ENCODE measurements around the gene STAG3.
"Not testable (repeated sequence)": the region's sequence is repeated elsewhere in the genome, so short reads cannot be mapped to it uniquely, and the experiment has no call there.

STAG3 gene

DNA sequence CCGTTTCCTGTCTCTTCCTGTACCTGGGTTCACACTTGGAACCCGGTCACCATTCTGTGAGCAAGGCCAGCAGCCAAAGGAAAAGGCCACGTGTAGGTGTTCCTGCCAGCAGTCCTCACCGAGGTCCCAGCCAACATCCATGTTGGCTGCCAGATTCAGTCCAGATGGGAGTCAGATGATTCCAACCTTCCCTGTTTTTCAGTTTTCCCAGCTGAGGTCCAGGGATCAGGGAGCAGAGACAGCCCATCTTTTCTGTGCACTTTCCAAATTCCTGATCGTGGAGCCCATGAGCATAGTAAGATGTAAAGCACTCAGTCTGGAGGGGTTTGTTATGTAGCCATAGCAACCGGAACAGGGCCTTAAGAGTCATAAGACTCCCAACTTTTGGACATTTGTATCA is 38.2 kb downstream of the STAG3 start:
- H3K4me2 ChIP-seq (ENCODE audit: low read length): no peak overlapping the region
- H3K79me2 ChIP-seq (ENCODE audit: low read length): no peaks in the 10 kb centered on the region
- H3K9me3 ChIP-seq (ENCODE audit: insufficient read depth, low read length): no peaks in the 10 kb centered on the region
- H2AFZ ChIP-seq (ENCODE audit: low read depth, low read length): no peak overlapping the region
- TF ChIP-seq, protein P1, sequence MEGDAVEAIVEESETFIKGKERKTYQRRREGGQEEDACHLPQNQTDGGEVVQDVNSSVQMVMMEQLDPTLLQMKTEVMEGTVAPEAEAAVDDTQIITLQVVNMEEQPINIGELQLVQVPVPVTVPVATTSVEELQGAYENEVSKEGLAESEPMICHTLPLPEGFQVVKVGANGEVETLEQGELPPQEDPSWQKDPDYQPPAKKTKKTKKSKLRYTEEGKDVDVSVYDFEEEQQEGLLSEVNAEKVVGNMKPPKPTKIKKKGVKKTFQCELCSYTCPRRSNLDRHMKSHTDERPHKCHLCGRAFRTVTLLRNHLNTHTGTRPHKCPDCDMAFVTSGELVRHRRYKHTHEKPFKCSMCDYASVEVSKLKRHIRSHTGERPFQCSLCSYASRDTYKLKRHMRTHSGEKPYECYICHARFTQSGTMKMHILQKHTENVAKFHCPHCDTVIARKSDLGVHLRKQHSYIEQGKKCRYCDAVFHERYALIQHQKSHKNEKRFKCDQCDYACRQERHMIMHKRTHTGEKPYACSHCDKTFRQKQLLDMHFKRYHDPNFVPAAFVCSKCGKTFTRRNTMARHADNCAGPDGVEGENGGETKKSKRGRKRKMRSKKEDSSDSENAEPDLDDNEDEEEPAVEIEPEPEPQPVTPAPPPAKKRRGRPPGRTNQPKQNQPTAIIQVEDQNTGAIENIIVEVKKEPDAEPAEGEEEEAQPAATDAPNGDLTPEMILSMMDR (IDR thresholded peaks at IDR 0.05; ENCODE audit: low read depth, low read length): no peak
- no peak for TF ChIP-seq EZH2phosphoT487 (IDR thresholded peaks at IDR 0.05; ENCODE audit: low read depth)
- H3K4me1 ChIP-seq (ENCODE audit: low read length): peaks cover 23% of the 10 kb centered on the region
- H3K36me3 ChIP-seq (replicated peaks; ENCODE audit: low read depth, low read length): no peaks in the 10 kb centered on the region
- no peaks in the 10 kb centered on the region for H3K27me3 ChIP-seq (ENCODE audit: low read depth, low read length)
- H3K27ac ChIP-seq (ENCODE audit: low read length): no peak overlapping the region
- no peak overlapping the region for H3K9ac ChIP-seq (ENCODE audit: low read length)
- no peak overlapping the region for H3K4me3 ChIP-seq (ENCODE audit: low read length)
- no peaks in the 10 kb centered on the region for H4K20me1 ChIP-seq (ENCODE audit: insufficient read depth, low read length)

DNA sequence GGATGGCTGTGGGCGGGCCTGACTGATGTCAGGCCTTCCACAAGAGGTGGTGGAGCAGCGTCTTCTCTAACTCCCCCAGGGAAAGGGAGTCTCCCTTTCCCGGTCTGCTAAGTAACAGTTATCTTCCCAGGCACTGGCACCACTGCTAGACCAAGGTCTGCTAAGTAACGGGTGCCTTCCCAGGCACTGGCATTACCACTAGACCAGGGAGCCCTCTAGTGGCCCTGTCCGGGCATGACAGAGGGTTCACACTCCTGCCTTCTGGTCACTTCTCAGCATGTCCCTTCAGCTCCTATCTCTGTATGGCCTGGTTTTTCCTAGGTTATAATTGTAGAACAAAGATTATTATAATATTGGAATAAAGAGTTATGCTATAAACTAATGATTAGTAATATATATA is 40.2 kb downstream of the STAG3 start:
- Histone ChIP-seq H3K27ac (ENCODE audit: low read length) (peak overlapping the region; percentile 82), H3K4me1 (ENCODE audit: low read length) (peaks cover 27% of the 10 kb centered on the region), H3K4me3 (ENCODE audit: low read length) (peak overlapping the region; percentile 69; the same call in 1 of the 2 replicates)
- not testable (repeated sequence) for H3K4me2 ChIP-seq (ENCODE audit: low read length); H4K20me1 ChIP-seq (ENCODE audit: insufficient read depth, low read length); H3K9ac ChIP-seq (ENCODE audit: low read length); H3K9me3 ChIP-seq (ENCODE audit: insufficient read depth, low read length); H3K36me3 ChIP-seq (replicated peaks; ENCODE audit: low read depth, low read length); H3K79me2 ChIP-seq (ENCODE audit: low read length); H2AFZ ChIP-seq (ENCODE audit: low read depth, low read length); H3K27me3 ChIP-seq (ENCODE audit: low read depth, low read length)

DNA sequence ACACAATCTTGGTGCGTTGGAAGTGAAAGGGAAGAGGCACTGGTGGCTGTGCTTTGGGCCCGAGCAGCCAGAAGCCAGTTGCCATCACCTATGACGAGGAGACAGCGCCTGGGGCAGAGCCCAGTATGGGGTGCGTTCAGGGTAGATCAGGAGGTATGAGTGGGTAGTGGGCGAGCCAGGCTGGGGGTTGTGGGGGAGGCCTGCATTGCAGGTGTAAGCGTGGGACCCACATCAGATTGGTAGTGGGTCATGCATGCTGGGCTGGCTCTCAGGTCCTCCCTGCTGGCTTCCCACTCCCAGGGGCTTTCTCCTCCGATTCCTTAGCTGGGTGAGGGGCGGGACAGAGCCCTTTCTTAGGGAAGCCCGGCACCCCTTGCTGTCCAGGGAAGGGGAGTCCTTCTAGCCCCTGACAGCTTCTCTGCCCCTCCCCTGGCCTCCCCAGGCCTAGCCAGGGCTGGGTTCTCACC is 41.6 kb downstream of the STAG3 start:
- H3K36me3 ChIP-seq (replicated peaks; ENCODE audit: low read depth, low read length): no peaks in the 10 kb centered on the region
- no peak overlapping the region for H2AFZ ChIP-seq (ENCODE audit: low read depth, low read length)
- H3K9ac ChIP-seq (ENCODE audit: low read length): no peak overlapping the region
- H3K9me3 ChIP-seq (ENCODE audit: insufficient read depth, low read length): no peaks in the 10 kb centered on the region
- H3K4me1 ChIP-seq (ENCODE audit: low read length): peaks cover 27% of the 10 kb centered on the region
- no peaks in the 10 kb centered on the region for H3K27me3 ChIP-seq (ENCODE audit: low read depth, low read length)
- no peaks in the 10 kb centered on the region for H4K20me1 ChIP-seq (ENCODE audit: insufficient read depth, low read length)
- no peak overlapping the region for H3K4me2 ChIP-seq (ENCODE audit: low read length)
- TF ChIP-seq EZH2phosphoT487 (IDR thresholded peaks at IDR 0.05; ENCODE audit: low read depth): no peak
- TF ChIP-seq, protein P1 (IDR thresholded peaks at IDR 0.05; ENCODE audit: low read depth, low read length): no peak
- H3K27ac ChIP-seq (ENCODE audit: low read length): no peak overlapping the region
- no peaks in the 10 kb centered on the region for H3K79me2 ChIP-seq (ENCODE audit: low read length)
- no peak overlapping the region for H3K4me3 ChIP-seq (ENCODE audit: low read length)

DNA sequence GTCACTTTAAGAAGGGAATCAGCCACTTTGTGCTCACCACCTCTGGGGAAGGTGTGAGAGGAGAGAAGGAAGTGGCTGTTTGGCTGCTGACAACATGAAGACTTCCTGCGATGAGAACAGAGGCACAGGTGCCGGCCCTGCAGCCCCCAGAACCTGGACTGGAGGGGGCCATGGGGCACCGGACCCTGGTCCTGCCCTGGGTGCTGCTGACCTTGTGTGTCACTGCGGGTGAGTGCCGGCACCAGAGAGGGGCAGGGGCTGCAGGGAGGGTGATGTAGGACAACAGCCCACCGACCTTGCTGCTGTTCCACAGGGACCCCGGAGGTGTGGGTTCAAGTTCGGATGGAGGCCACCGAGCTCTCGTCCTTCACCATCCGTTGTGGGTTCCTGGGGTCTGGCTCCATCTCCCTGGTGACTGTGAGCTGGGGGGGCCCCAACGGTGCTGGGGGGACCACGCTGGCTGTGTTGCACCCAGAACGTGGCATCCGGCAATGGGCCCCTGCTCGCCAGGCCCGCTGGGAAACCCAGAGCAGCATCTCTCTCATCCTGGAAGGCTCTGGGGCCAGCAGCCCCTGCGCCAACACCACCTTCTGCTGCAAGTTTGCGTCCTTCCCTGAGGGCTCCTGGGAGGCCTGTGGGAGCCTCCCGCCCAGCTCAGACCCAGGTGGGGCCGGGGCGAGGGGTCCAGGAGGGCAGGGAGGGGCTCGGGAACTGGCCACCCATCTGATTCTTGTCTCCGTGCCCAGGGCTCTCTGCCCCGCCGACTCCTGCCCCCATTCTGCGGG is 42.3 kb downstream of the STAG3 start, which contains the start of gene PVRIG:
TSS of gene PVRIG (plus strand) at position 149 of the 785 bp plus-strand sequence. CDS start at position 171, 22 bp downstream.
- H3K4me2 ChIP-seq (ENCODE audit: low read length): not testable (repeated sequence)

DNA sequence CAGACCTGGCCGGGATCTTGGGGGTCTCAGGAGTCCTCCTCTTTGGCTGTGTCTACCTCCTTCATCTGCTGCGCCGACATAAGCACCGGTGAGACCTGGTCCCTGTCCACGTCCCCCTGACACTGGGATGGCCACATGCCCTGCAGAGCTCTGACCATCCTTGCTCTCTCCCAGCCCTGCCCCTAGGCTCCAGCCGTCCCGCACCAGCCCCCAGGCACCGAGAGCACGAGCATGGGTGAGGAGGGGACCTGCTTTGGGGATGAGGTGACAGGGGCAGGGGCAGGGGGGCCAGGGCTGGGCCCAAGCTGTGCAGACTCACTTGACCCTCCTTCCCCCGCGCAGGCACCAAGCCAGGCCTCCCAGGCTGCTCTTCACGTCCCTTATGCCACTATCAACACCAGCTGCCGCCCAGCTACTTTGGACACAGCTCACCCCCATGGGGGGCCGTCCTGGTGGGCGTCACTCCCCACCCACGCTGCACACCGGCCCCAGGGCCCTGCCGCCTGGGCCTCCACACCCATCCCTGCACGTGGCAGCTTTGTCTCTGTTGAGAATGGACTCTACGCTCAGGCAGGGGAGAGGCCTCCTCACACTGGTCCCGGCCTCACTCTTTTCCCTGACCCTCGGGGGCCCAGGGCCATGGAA is 43.0 kb downstream of the STAG3 start:
- TF ChIP-seq, protein P1 (IDR thresholded peaks at IDR 0.05; ENCODE audit: low read depth, low read length): no peak
- TF ChIP-seq EZH2phosphoT487 (IDR thresholded peaks at IDR 0.05; ENCODE audit: low read depth): no peak
- no peaks in the 10 kb centered on the region for H3K27me3 ChIP-seq (ENCODE audit: low read depth, low read length)
- no peak overlapping the region for H3K9ac ChIP-seq (ENCODE audit: low read length)

More for the DNA sequence above, 42.3 kb downstream of the STAG3 start, which contains the start of gene PVRIG:
- H3K9me3 ChIP-seq (ENCODE audit: insufficient read depth, low read length); H3K36me3 ChIP-seq (replicated peaks; ENCODE audit: low read depth, low read length); H3K27me3 ChIP-seq (ENCODE audit: low read depth, low read length); H3K4me3 ChIP-seq (ENCODE audit: low read length); H3K27ac ChIP-seq (ENCODE audit: low read length); H3K79me2 ChIP-seq (ENCODE audit: low read length); H4K20me1 ChIP-seq (ENCODE audit: insufficient read depth, low read length); H2AFZ ChIP-seq (ENCODE audit: low read depth, low read length); H3K9ac ChIP-seq (ENCODE audit: low read length): not testable (repeated sequence)
- H3K4me1 ChIP-seq (ENCODE audit: low read length): peaks cover 27% of the 10 kb centered on the region

More for the DNA sequence above, 43.0 kb downstream of the STAG3 start:
- Histone ChIP-seq H3K4me2 (ENCODE audit: low read length) (peak overlapping the region; percentile 21; the same call in 1 of the 2 replicates), H3K9me3 (ENCODE audit: insufficient read depth, low read length) (no peaks in the 10 kb centered on the region), H3K36me3 (replicated peaks; ENCODE audit: low read depth, low read length) (no peaks in the 10 kb centered on the region), H3K4me1 (ENCODE audit: low read length) (peaks cover 27% of the 10 kb centered on the region), H3K4me3 (ENCODE audit: low read length) (no peak overlapping the region), H3K79me2 (ENCODE audit: low read length) (no peaks in the 10 kb centered on the region), H4K20me1 (ENCODE audit: insufficient read depth, low read length) (no peaks in the 10 kb centered on the region), H2AFZ (ENCODE audit: low read depth, low read length) (no peak overlapping the region), H3K27ac (ENCODE audit: low read length) (no peak overlapping the region)

All from OCI-LY3 (cell line).